Aortic smooth muscle cell (primary cell): ENCODE measurements around the gene PPP4R1. TPM values are rescaled to one million over a fixed set of nuclear protein-coding genes. Genes with fewer than 3 reads are reported as not detected.

Experiments
- total RNA-seq: library from RNA; depleted of rRNA; stranded (reverse); fragments of >200 nt; gene quantifications from 2 replicates; pipeline ENCODE4 v1.2.3, GENCODE V29; 2014

PPP4R1 gene, protein sequence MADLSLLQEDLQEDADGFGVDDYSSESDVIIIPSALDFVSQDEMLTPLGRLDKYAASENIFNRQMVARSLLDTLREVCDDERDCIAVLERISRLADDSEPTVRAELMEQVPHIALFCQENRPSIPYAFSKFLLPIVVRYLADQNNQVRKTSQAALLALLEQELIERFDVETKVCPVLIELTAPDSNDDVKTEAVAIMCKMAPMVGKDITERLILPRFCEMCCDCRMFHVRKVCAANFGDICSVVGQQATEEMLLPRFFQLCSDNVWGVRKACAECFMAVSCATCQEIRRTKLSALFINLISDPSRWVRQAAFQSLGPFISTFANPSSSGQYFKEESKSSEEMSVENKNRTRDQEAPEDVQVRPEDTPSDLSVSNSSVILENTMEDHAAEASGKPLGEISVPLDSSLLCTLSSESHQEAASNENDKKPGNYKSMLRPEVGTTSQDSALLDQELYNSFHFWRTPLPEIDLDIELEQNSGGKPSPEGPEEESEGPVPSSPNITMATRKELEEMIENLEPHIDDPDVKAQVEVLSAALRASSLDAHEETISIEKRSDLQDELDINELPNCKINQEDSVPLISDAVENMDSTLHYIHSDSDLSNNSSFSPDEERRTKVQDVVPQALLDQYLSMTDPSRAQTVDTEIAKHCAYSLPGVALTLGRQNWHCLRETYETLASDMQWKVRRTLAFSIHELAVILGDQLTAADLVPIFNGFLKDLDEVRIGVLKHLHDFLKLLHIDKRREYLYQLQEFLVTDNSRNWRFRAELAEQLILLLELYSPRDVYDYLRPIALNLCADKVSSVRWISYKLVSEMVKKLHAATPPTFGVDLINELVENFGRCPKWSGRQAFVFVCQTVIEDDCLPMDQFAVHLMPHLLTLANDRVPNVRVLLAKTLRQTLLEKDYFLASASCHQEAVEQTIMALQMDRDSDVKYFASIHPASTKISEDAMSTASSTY
- 91.6 and 101 TPM in 2 replicates for total RNA-seq

DNA sequence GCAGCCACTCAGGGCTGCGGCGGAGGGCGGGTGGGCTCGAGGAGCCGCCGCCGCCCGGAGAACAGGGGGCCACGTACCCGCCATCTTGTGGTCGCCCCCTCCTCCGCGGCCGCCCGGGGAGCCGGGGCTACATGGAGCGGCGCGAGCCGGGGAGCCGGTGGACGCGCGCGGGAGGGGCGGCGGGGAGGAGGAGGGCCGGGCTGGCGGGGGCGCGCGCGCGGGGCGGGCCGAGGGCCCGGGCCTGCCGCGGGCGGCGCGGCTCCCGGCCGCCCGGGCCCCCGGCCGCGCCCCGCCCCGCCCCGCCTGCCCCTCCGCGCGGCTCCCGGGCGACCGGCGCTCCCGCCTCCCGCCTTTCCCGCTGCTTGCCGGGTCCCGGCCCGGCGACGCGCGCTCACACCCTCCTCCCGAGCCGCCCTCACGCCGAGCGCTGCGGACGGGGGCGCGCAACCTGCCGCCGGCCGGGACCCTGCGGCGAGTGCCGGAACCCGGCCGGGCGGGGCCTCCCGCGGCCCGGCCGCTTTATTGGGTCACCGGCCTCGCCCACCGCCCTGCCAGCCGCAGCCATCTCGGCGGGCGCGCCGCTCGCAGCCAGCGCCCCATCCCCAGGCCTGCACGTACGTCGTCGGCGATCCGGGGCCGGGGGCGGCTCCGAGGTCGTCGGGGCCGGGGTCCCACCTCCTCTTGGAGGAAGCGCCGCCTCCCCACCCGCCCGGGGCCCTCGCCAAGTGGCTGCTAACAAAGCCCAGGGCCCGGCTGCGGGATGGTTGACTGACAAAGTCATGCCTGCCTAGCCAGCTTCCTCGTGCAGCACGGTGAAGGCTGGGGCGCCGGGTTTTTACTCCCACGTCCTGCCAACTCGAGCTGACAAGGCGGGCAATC lies at the start of gene PPP4R1:
PPP4R1 (minus strand) TSS at position 159 of the 879 bp plus-strand sequence; CDS start at position 84, 75 bp downstream.

Other genes starting within 250 kb of the PPP4R1 start
- 69.7 and 72.4 TPM in 2 replicates for gene RALBP1, start 139.0 kb downstream of the PPP4R1 start, total RNA-seq
- gene RAB31, start 93.7 kb upstream of the PPP4R1 start, total RNA-seq = 73.6 and 84.0 TPM in 2 replicates